ENCODE results near the gene UBE2QL1.

Gene UBE2QL1

GRCh38 chr5:6459896-6460295, 11.2 kb downstream of the UBE2QL1 start:
- no peak for TF ChIP-seq CTCF (IDR thresholded peaks at IDR 0.05; ENCODE audit: extremely low read depth, insufficient read depth, missing control alignments)
- no peak for DNase-seq (ENCODE audit: low spot score)
- in situ Hi-C loops (cut with MboI; ENCODE audit: low pct_unique_long_range_greater_than_20kb, low sequenced_read_pairs, unreplicated experiment), result no loop called here

- in situ Hi-C loops (cut with MboI; ENCODE audit: low pct_unique_long_range_greater_than_20kb, low sequenced_read_pairs, unreplicated experiment), result no loop called here
- no peak for DNase-seq (ENCODE audit: low spot score)
Observed at GRCh38 chr5:6461006-6461405, 12.3 kb downstream of the UBE2QL1 start.

GRCh38 chr5:6461793-6462650, 13.4 kb downstream of the UBE2QL1 start:
- DNase-seq (ENCODE audit: low spot score), result no peak
- in situ Hi-C loops (cut with MboI; ENCODE audit: low pct_unique_long_range_greater_than_20kb, low sequenced_read_pairs, unreplicated experiment), result no loop called here

More at GRCh38 chr5:6461006-6461405, 12.3 kb downstream of the UBE2QL1 start:
- TF ChIP-seq CTCF (IDR thresholded peaks at IDR 0.05; ENCODE audit: extremely low read depth, insufficient read depth, missing control alignments), result no peak

GRCh38 chr5:6462671-6463070, 14.0 kb downstream of the UBE2QL1 start:
- in situ Hi-C loops (cut with MboI; ENCODE audit: low pct_unique_long_range_greater_than_20kb, low sequenced_read_pairs, unreplicated experiment), result no loop called here
- DNase-seq (ENCODE audit: low spot score), result no peak

More at GRCh38 chr5:6461793-6462650, 13.4 kb downstream of the UBE2QL1 start:
- no peak for TF ChIP-seq CTCF (IDR thresholded peaks at IDR 0.05; ENCODE audit: extremely low read depth, insufficient read depth, missing control alignments)

GRCh38 chr5:6464441-6464840, 15.8 kb downstream of the UBE2QL1 start:
- no peak for TF ChIP-seq CTCF (IDR thresholded peaks at IDR 0.05; ENCODE audit: extremely low read depth, insufficient read depth, missing control alignments)
- in situ Hi-C loops (cut with MboI; ENCODE audit: low pct_unique_long_range_greater_than_20kb, low sequenced_read_pairs, unreplicated experiment), result no loop called here
- no peak for DNase-seq (ENCODE audit: low spot score)

More at GRCh38 chr5:6462671-6463070, 14.0 kb downstream of the UBE2QL1 start:
- no peak for TF ChIP-seq CTCF (IDR thresholded peaks at IDR 0.05; ENCODE audit: extremely low read depth, insufficient read depth, missing control alignments)

- no peak for TF ChIP-seq CTCF (IDR thresholded peaks at IDR 0.05; ENCODE audit: extremely low read depth, insufficient read depth, missing control alignments)
- DNase-seq (ENCODE audit: low spot score), result no peak
- in situ Hi-C loops (cut with MboI; ENCODE audit: low pct_unique_long_range_greater_than_20kb, low sequenced_read_pairs, unreplicated experiment), result no loop called here
Observed at GRCh38 chr5:6465831-6466790, 17.5 kb downstream of the UBE2QL1 start.
